ENCODE measurements around the gene CLDN5.

DNA sequence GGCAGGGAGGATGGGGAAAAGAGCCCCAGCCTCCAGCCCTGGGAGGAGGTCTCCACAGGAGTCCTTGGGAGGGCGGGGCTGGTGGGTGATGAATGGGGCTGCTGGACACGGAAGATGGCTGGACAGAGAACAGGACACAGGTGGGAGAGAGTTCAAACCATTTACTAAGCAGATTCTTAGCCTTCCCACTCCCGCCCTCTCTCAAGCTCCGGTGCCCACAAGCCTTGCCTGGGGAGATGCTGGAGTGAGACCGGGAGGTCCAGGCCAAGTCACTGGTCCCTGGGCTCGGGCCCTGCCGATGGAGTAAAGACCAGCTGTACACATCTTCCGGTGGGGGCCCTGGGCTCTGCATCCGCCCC, 1.4 kb downstream of the CLDN5 start:
- TF ChIP-seq, protein P1, sequence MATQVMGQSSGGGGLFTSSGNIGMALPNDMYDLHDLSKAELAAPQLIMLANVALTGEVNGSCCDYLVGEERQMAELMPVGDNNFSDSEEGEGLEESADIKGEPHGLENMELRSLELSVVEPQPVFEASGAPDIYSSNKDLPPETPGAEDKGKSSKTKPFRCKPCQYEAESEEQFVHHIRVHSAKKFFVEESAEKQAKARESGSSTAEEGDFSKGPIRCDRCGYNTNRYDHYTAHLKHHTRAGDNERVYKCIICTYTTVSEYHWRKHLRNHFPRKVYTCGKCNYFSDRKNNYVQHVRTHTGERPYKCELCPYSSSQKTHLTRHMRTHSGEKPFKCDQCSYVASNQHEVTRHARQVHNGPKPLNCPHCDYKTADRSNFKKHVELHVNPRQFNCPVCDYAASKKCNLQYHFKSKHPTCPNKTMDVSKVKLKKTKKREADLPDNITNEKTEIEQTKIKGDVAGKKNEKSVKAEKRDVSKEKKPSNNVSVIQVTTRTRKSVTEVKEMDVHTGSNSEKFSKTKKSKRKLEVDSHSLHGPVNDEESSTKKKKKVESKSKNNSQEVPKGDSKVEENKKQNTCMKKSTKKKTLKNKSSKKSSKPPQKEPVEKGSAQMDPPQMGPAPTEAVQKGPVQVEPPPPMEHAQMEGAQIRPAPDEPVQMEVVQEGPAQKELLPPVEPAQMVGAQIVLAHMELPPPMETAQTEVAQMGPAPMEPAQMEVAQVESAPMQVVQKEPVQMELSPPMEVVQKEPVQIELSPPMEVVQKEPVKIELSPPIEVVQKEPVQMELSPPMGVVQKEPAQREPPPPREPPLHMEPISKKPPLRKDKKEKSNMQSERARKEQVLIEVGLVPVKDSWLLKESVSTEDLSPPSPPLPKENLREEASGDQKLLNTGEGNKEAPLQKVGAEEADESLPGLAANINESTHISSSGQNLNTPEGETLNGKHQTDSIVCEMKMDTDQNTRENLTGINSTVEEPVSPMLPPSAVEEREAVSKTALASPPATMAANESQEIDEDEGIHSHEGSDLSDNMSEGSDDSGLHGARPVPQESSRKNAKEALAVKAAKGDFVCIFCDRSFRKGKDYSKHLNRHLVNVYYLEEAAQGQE (IDR thresholded peaks at IDR 0.05; ENCODE audit: insufficient read depth in 1 of 2, low read depth in 2 of 2, low read length in 2 of 2) = no peak
- no peak for TF ChIP-seq TAF1 (IDR thresholded peaks at IDR 0.05; ENCODE audit: borderline replicate concordance, insufficient read depth, low read length)
